GM12878 (cell line): ENCODE measurements around the gene SEC11A. TPM values are rescaled to one million over a fixed set of nuclear protein-coding genes. Genes with fewer than 3 reads are reported as not detected.

Experiments
- SP1 ChIP-seq: IDR thresholded peaks from one replicate; pipeline ENCODE4 v1.6.1; 2011; ENCODE audit warnings: low read depth, low read length
- polyA plus RNA-seq, 11 experiments: library from polyadenylated mRNA; depleted of rRNA in 4 of 11; unstranded in 6 of 11; stranded (reverse) in 5 of 11; fragments of >200 nt; fragmentation: Nextera tagmentation in 4 of 11; fragmentation: Illumina TruSeq in 1 of 11; extraction: Ambion mirVana in 4 of 11; extraction: Trizol in 1 of 11; gene quantifications; 1 replicate in 1 of 11; 2 replicates in 10 of 11; pipeline versions ENCODE4 v1.2.1 to v1.2.3, GENCODE V29; 2011 to 2016; ENCODE audit warnings: inconsistent platforms in 2 of 11, missing spikeins in 2 of 11, low read depth in 1 of 11
- total RNA-seq, 4 experiments: library from RNA; depleted of rRNA in 3 of 4; stranded (reverse); fragments of >200 nt in 3 of 4; fragmentation: Illumina TruSeq in 1 of 4; extraction: Trizol in 1 of 4; gene quantifications; 2 replicates each; pipeline versions ENCODE4 v1.2.1 to v1.2.3, GENCODE V29; 2013 to 2021
- TF ChIP-seq, protein P1 (sequence below): fragments of 150-350 bp; IDR thresholded peaks from 2 replicates; pipeline ENCODE4 v1.6.1; 2016; ENCODE audit warnings: low read depth, low read length
- TF ChIP-seq, protein P2 (sequence below): IDR thresholded peaks from 2 replicates; pipeline ENCODE4 v1.6.1; 2011; ENCODE audit warnings: low read depth, low read length, improper control_type of control experiment, borderline replicate concordance
- TF ChIP-seq, protein P3 (sequence below): IDR thresholded peaks from 2 replicates; pipeline ENCODE4 v1.6.1; 2012; ENCODE audit warnings: low read length, inconsistent platforms
- TF ChIP-seq, protein P4 (sequence below): IDR thresholded peaks from 2 replicates; pipeline ENCODE4 v1.6.1; 2012; ENCODE audit warnings: low read depth, low read length, improper control_type of control experiment

SEC11A gene
- total and polyA plus RNA-seq, 10 of the 15 experiments (the other 5 are each of a cell fraction or from before 2014, with no cell fraction given), result 99.2 to 159 (median 143) TPM

DNA sequence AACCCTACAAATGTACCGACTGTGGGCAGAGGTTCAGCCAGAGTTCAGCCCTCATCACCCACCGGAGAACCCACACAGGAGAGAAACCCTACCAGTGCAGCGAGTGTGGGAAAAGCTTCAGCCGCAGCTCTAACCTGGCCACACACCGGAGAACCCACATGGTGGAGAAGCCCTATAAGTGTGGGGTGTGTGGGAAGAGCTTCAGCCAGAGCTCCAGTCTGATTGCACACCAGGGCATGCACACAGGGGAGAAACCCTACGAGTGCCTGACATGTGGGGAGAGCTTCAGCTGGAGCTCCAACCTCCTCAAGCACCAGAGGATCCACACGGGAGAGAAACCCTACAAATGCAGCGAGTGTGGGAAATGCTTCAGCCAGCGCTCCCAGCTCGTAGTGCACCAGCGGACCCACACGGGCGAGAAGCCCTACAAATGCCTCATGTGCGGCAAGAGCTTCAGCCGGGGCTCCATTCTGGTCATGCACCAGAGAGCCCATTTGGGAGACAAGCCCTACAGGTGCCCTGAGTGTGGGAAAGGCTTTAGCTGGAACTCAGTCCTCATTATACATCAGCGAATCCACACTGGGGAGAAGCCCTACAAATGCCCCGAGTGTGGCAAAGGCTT is 94.5 kb downstream of the SEC11A start (continued):
- TF ChIP-seq, protein P1, sequence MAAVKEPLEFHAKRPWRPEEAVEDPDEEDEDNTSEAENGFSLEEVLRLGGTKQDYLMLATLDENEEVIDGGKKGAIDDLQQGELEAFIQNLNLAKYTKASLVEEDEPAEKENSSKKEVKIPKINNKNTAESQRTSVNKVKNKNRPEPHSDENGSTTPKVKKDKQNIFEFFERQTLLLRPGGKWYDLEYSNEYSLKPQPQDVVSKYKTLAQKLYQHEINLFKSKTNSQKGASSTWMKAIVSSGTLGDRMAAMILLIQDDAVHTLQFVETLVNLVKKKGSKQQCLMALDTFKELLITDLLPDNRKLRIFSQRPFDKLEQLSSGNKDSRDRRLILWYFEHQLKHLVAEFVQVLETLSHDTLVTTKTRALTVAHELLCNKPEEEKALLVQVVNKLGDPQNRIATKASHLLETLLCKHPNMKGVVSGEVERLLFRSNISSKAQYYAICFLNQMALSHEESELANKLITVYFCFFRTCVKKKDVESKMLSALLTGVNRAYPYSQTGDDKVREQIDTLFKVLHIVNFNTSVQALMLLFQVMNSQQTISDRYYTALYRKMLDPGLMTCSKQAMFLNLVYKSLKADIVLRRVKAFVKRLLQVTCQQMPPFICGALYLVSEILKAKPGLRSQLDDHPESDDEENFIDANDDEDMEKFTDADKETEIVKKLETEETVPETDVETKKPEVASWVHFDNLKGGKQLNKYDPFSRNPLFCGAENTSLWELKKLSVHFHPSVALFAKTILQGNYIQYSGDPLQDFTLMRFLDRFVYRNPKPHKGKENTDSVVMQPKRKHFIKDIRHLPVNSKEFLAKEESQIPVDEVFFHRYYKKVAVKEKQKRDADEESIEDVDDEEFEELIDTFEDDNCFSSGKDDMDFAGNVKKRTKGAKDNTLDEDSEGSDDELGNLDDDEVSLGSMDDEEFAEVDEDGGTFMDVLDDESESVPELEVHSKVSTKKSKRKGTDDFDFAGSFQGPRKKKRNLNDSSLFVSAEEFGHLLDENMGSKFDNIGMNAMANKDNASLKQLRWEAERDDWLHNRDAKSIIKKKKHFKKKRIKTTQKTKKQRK, result no peak
- TF ChIP-seq, protein P2, sequence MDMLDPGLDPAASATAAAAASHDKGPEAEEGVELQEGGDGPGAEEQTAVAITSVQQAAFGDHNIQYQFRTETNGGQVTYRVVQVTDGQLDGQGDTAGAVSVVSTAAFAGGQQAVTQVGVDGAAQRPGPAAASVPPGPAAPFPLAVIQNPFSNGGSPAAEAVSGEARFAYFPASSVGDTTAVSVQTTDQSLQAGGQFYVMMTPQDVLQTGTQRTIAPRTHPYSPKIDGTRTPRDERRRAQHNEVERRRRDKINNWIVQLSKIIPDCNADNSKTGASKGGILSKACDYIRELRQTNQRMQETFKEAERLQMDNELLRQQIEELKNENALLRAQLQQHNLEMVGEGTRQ, result no peak
- TF ChIP-seq SP1, result no peak
- TF ChIP-seq, protein P3, sequence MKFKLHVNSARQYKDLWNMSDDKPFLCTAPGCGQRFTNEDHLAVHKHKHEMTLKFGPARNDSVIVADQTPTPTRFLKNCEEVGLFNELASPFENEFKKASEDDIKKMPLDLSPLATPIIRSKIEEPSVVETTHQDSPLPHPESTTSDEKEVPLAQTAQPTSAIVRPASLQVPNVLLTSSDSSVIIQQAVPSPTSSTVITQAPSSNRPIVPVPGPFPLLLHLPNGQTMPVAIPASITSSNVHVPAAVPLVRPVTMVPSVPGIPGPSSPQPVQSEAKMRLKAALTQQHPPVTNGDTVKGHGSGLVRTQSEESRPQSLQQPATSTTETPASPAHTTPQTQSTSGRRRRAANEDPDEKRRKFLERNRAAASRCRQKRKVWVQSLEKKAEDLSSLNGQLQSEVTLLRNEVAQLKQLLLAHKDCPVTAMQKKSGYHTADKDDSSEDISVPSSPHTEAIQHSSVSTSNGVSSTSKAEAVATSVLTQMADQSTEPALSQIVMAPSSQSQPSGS, result no peak
- TF ChIP-seq, protein P4, sequence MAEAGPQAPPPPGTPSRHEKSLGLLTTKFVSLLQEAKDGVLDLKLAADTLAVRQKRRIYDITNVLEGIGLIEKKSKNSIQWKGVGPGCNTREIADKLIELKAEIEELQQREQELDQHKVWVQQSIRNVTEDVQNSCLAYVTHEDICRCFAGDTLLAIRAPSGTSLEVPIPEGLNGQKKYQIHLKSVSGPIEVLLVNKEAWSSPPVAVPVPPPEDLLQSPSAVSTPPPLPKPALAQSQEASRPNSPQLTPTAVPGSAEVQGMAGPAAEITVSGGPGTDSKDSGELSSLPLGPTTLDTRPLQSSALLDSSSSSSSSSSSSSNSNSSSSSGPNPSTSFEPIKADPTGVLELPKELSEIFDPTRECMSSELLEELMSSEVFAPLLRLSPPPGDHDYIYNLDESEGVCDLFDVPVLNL, result no peak
